ENCODE data around the gene GIMAP7.

The GIMAP7 gene

DNA sequence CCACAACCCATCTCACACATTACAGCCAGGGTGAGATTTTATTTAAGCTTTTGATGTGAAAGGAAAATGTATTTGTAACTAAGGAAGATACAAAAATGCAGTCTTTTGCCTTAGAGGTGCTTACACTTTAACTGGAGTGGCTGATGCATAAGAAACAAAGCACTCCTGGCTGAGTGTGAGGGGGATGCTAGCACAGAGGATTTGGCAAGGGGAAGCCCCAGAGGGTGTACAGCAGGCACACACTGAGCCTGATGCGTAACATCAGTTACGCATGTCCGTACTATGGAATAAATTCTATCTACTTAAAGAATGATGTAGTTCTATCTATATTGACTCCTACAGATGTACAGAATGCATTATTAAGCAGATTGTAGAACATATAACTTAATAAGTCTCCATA is 46.4 kb upstream of the GIMAP7 start:
- no peaks in the 10 kb centered on the region for H3K9me3 ChIP-seq (ENCODE audit: control insufficient read depth, insufficient read depth, low read depth, low read length)
- POLR2A ChIA-PET: no interaction called here
- no peaks in the 10 kb centered on the region for H3K4me1 ChIP-seq (ENCODE audit: control insufficient read depth, insufficient read depth, low read length)
- no peak overlapping the region for H3K4me3 ChIP-seq (ENCODE audit: low read depth, low read length)
- TF ChIP-seq TCF7L2 (IDR thresholded peaks at IDR 0.05; ENCODE audit: borderline replicate concordance, low read depth, low read length) (no peak), ZNF473 (tag by site-specific recombination; IDR thresholded peaks at IDR 0.05) (no peak), SCRT2 (tag by site-specific recombination; IDR thresholded peaks at IDR 0.05) (no peak), ZFP3 (tag by site-specific recombination; IDR thresholded peaks at IDR 0.05; ENCODE audit: low read depth) (no peak), ZSCAN5A (tag by site-specific recombination; IDR thresholded peaks at IDR 0.05) (no peak), ZNF549 (tag by site-specific recombination; IDR thresholded peaks at IDR 0.05) (no peak), HOXA7 (CRISPR knock-in tag; IDR thresholded peaks at IDR 0.05; ENCODE audit: borderline replicate concordance) (no peak), OVOL3 (tag by site-specific recombination; IDR thresholded peaks at IDR 0.05) (no peak), ZNF658 (tag by site-specific recombination; IDR thresholded peaks at IDR 0.05) (no peak), ZBTB1 (tag by site-specific recombination; IDR thresholded peaks at IDR 0.05) (no peak)
- TF ChIP-seq, protein P1, sequence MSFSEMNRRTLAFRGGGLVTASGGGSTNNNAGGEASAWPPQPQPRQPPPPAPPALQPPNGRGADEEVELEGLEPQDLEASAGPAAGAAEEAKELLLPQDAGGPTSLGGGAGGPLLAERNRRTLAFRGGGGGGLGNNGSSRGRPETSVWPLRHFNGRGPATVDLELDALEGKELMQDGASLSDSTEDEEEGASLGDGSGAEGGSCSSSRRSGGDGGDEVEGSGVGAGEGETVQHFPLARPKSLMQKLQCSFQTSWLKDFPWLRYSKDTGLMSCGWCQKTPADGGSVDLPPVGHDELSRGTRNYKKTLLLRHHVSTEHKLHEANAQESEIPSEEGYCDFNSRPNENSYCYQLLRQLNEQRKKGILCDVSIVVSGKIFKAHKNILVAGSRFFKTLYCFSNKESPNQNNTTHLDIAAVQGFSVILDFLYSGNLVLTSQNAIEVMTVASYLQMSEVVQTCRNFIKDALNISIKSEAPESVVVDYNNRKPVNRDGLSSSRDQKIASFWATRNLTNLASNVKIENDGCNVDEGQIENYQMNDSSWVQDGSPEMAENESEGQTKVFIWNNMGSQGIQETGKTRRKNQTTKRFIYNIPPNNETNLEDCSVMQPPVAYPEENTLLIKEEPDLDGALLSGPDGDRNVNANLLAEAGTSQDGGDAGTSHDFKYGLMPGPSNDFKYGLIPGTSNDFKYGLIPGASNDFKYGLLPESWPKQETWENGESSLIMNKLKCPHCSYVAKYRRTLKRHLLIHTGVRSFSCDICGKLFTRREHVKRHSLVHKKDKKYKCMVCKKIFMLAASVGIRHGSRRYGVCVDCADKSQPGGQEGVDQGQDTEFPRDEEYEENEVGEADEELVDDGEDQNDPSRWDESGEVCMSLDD (tag by site-specific recombination; IDR thresholded peaks at IDR 0.05): no peak
- no peaks in the 10 kb centered on the region for H3K36me3 ChIP-seq (ENCODE audit: control insufficient read depth in 2 of 2, insufficient read depth in 1 of 2, low read length in 2 of 2)
- no peak overlapping the region for H3K27ac ChIP-seq (ENCODE audit: extremely low read depth, low read depth, low read length)
- CTCF ChIA-PET: no interaction called here

DNA sequence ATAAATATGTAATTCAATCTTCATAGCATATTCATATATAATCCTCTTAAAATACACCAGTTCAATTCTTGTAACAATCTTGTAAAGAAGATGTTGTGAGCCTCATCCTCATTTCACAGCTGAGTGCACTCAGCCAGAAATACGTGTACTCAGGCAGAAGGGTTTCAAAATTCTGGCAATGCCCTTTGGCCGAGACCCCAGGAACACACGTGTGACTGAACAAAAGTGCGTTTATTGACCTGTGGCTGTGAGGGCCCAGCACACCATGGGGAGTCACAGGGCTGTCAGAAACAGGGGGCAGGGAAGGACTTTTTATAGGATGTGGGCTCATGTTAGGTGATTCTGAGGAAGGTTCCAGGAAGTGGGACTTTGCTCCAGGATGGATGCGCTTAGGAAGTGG is 42.8 kb upstream of the GIMAP7 start:
- ChIA-PET CTCF (no interaction called here), POLR2A (no interaction called here)
- TF ChIP-seq ZNF664 (tag by site-specific recombination; IDR thresholded peaks at IDR 0.05) (no peak), ZNF514 (tag by site-specific recombination; IDR thresholded peaks at IDR 0.05) (no peak), ZNF623 (tag by site-specific recombination; IDR thresholded peaks at IDR 0.05) (no peak), KLF7 (tag by site-specific recombination; IDR thresholded peaks at IDR 0.05; ENCODE audit: borderline replicate concordance) (no peak), YY1 (tag by site-specific recombination; IDR thresholded peaks at IDR 0.05) (no peak), ZNF621 (tag by site-specific recombination; IDR thresholded peaks at IDR 0.05) (no peak), PRDM1 (tag by site-specific recombination; IDR thresholded peaks at IDR 0.05) (no peak), IKZF3 (tag by site-specific recombination; IDR thresholded peaks at IDR 0.05) (no peak), BCL11A (tag by site-specific recombination; IDR thresholded peaks at IDR 0.05; ENCODE audit: low read depth) (no peak), BCL11B (tag by site-specific recombination; IDR thresholded peaks at IDR 0.05; ENCODE audit: low read depth) (no peak), ZFP3 (tag by site-specific recombination; IDR thresholded peaks at IDR 0.05; ENCODE audit: low read depth) (no peak), ZNF211 (tag by site-specific recombination; IDR thresholded peaks at IDR 0.05; ENCODE audit: low read depth) (no peak), ZNF341 (tag by site-specific recombination; IDR thresholded peaks at IDR 0.05; ENCODE audit: low read depth) (no peak), SP3 (tag by site-specific recombination; IDR thresholded peaks at IDR 0.05) (no peak), WT1 (tag by site-specific recombination; IDR thresholded peaks at IDR 0.05) (no peak)
- TF ChIP-seq, protein P2, sequence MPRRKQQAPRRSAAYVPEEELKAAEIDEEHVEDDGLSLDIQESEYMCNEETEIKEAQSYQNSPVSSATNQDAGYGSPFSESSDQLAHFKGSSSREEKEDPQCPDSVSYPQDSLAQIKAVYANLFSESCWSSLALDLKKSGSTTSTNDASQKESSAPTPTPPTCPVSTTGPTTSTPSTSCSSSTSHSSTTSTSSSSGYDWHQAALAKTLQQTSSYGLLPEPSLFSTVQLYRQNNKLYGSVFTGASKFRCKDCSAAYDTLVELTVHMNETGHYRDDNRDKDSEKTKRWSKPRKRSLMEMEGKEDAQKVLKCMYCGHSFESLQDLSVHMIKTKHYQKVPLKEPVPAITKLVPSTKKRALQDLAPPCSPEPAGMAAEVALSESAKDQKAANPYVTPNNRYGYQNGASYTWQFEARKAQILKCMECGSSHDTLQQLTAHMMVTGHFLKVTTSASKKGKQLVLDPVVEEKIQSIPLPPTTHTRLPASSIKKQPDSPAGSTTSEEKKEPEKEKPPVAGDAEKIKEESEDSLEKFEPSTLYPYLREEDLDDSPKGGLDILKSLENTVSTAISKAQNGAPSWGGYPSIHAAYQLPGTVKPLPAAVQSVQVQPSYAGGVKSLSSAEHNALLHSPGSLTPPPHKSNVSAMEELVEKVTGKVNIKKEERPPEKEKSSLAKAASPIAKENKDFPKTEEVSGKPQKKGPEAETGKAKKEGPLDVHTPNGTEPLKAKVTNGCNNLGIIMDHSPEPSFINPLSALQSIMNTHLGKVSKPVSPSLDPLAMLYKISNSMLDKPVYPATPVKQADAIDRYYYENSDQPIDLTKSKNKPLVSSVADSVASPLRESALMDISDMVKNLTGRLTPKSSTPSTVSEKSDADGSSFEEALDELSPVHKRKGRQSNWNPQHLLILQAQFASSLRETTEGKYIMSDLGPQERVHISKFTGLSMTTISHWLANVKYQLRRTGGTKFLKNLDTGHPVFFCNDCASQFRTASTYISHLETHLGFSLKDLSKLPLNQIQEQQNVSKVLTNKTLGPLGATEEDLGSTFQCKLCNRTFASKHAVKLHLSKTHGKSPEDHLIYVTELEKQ (tag by site-specific recombination; IDR thresholded peaks at IDR 0.05; ENCODE audit: borderline replicate concordance): no peak
- TF ChIP-seq, protein P3, sequence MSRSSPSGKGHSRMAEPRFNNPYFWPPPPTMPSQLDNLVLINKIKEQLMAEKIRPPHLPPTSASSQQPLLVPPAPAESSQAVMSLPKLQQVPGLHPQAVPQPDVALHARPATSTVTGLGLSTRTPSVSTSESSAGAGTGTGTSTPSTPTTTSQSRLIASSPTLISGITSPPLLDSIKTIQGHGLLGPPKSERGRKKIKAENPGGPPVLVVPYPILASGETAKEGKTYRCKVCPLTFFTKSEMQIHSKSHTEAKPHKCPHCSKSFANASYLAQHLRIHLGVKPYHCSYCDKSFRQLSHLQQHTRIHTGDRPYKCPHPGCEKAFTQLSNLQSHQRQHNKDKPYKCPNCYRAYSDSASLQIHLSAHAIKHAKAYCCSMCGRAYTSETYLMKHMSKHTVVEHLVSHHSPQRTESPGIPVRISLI (tag by site-specific recombination; IDR thresholded peaks at IDR 0.05): no peak
- Histone ChIP-seq H3K4me3 (ENCODE audit: low read depth, low read length) (no peak overlapping the region), H3K36me3 (ENCODE audit: control insufficient read depth in 2 of 2, insufficient read depth in 1 of 2, low read length in 2 of 2) (no peaks in the 10 kb centered on the region), H3K27ac (ENCODE audit: extremely low read depth, low read depth, low read length) (no peak overlapping the region), H3K9me3 (ENCODE audit: control insufficient read depth, insufficient read depth, low read depth, low read length) (no peaks in the 10 kb centered on the region), H3K4me1 (ENCODE audit: control insufficient read depth, insufficient read depth, low read length) (no peaks in the 10 kb centered on the region)
